ENCODE results near the gene TSPEAR.
"Not testable (repeated sequence)": the region's sequence is repeated elsewhere in the genome, so short reads cannot be mapped to it uniquely, and the experiment has no call there.

The TSPEAR gene

GRCh38 chr21:44701023-44701400, 10.4 kb downstream of the TSPEAR start:
- no peak overlapping the region for H3K4me3 ChIP-seq (ENCODE audit: low read depth, low read length)
- TF ChIP-seq MYC (IDR thresholded peaks at IDR 0.05; ENCODE audit: low read depth, low read length) (no peak), POLR2A (IDR thresholded peaks at IDR 0.05; ENCODE audit: extremely low read depth, insufficient read length) (no peak), CTCF (IDR thresholded peaks at IDR 0.05; ENCODE audit: low read depth, low read length) (no peak), MAX (IDR thresholded peaks at IDR 0.05; ENCODE audit: low read depth, low read length) (no peak)
- DNase-seq (ENCODE audit: low read depth) = no peak

GRCh38 chr21:44700101-44701022, 11.0 kb downstream of the TSPEAR start:
- no peak for TF ChIP-seq MAX (IDR thresholded peaks at IDR 0.05; ENCODE audit: low read depth, low read length)
- no peak for TF ChIP-seq MYC (IDR thresholded peaks at IDR 0.05; ENCODE audit: low read depth, low read length)
- no peak for TF ChIP-seq CTCF (IDR thresholded peaks at IDR 0.05; ENCODE audit: low read depth, low read length)
- no peak for TF ChIP-seq POLR2A (IDR thresholded peaks at IDR 0.05; ENCODE audit: extremely low read depth, insufficient read length)
- DNase-seq (ENCODE audit: low read depth) = no peak
- no peak overlapping the region for H3K4me3 ChIP-seq (ENCODE audit: low read depth, low read length)

- no peak overlapping the region for H3K4me3 ChIP-seq (ENCODE audit: low read depth, low read length)
- DNase-seq (ENCODE audit: low read depth) = no peak
- TF ChIP-seq POLR2A (IDR thresholded peaks at IDR 0.05; ENCODE audit: extremely low read depth, insufficient read length) (no peak), MYC (IDR thresholded peaks at IDR 0.05; ENCODE audit: low read depth, low read length) (no peak), MAX (IDR thresholded peaks at IDR 0.05; ENCODE audit: low read depth, low read length) (no peak), CTCF (IDR thresholded peaks at IDR 0.05; ENCODE audit: low read depth, low read length) (no peak)
Measured at GRCh38 chr21:44699502-44700001, 11.8 kb downstream of the TSPEAR start.

- DNase-seq (ENCODE audit: low read depth) = no peak
- TF ChIP-seq MYC (IDR thresholded peaks at IDR 0.05; ENCODE audit: low read depth, low read length) = no peak
- TF ChIP-seq MAX (IDR thresholded peaks at IDR 0.05; ENCODE audit: low read depth, low read length) = no peak
- TF ChIP-seq CTCF (IDR thresholded peaks at IDR 0.05; ENCODE audit: low read depth, low read length) = no peak
- TF ChIP-seq POLR2A (IDR thresholded peaks at IDR 0.05; ENCODE audit: extremely low read depth, insufficient read length) = no peak
- no peak overlapping the region for H3K4me3 ChIP-seq (ENCODE audit: low read depth, low read length)
Measured at GRCh38 chr21:44697811-44698734, 13.3 kb downstream of the TSPEAR start.

GRCh38 chr21:44697172-44697810, 14.1 kb downstream of the TSPEAR start, which contains the start of gene KRTAP10-12:
TSS of gene KRTAP10-12 (plus strand) at chr21:44697172. CDS start at chr21:44697202, 30 bp downstream.
- H3K4me3 ChIP-seq (ENCODE audit: low read depth, low read length); DNase-seq (ENCODE audit: low read depth): not testable (repeated sequence)

Measured in NB4 (cell line).